Astrocyte (in vitro differentiated cells and primary cell): ENCODE results near the gene RNF125.

Experiments
- CTCF ChIP-seq: IDR thresholded peaks from 2 replicates; pipeline ENCODE4 v1.5.1; 2011; ENCODE audit warnings: low read depth, mild to moderate bottlenecking, inconsistent platforms, low read length, moderate library complexity; ENCODE audit not compliant: insufficient read depth
- EZH2 ChIP-seq: IDR thresholded peaks from 2 replicates; pipeline ENCODE4 v1.6.1; 2012; ENCODE audit warnings: mild to moderate bottlenecking, low read length, inconsistent platforms; ENCODE audit not compliant: insufficient read depth

GRCh38 chr18:31998880-31999412 is 19.7 kb upstream of the RNF125 start:
- TF ChIP-seq EZH2 (no peak), CTCF (no peak)
